HG03575 (cell line): ENCODE data around the gene FAM124B.

ENCODE experiments used
- ATAC-seq: cut with Tn5 transposase; IDR thresholded peaks from one replicate; pipeline ENCODE4 v1.9.1; 2021; ENCODE audit not compliant: unreplicated experiment, insufficient number of reproducible peaks, low FRiP score; ENCODE audit errors: extremely low read depth

FAM124B gene, protein sequence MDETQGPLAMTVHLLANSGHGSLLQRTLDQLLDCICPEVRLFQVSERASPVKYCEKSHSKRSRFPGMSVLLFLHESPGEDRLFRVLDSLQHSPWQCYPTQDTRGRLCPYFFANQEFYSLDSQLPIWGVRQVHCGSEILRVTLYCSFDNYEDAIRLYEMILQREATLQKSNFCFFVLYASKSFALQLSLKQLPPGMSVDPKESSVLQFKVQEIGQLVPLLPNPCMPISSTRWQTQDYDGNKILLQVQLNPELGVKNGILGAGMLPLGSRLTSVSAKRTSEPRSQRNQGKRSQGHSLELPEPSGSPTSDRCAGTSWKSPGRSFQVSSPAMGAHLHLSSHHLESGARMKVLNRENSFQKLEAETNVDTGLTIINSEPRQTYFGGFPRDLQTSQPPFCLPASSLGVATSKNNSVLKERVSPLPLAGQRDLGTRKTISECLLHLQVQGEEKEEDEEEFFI

DNA sequence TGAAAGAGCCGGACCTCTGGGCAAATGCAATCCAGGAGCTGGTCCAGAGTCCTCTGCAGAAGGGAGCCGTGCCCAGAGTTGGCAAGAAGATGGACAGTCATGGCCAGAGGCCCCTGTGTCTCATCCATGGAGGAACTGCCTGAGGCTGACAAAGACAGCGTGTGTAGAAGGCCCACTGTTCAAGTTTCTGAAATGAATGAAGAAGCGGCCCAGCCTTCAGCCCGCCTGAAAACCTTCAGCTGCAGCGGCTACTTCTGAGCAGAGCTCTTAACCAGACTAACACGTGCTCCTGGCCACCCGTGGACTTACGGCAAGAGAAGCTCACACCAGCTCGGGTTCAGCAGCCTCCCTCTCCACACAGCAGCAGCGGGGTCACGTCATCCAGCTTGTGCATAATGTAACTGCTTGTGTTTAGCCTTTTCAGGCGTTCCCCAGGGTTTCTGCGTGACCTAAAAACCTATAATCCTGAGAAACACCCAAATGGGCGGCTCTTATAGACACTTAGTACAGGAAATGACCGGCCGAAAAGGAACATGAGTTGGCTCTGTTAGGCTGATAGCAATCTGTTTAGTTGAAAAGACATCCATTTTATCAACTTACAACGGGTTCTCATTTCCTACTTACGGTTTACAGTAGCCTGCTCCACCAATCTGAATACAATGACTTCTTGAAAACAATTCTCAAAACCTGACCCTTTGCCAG, at the start of gene FAM124B:
TSS of gene FAM124B (minus strand) at position 467 of the 702 bp plus-strand sequence. CDS start at position 128, 339 bp downstream.
- no peak for ATAC-seq

DNA sequence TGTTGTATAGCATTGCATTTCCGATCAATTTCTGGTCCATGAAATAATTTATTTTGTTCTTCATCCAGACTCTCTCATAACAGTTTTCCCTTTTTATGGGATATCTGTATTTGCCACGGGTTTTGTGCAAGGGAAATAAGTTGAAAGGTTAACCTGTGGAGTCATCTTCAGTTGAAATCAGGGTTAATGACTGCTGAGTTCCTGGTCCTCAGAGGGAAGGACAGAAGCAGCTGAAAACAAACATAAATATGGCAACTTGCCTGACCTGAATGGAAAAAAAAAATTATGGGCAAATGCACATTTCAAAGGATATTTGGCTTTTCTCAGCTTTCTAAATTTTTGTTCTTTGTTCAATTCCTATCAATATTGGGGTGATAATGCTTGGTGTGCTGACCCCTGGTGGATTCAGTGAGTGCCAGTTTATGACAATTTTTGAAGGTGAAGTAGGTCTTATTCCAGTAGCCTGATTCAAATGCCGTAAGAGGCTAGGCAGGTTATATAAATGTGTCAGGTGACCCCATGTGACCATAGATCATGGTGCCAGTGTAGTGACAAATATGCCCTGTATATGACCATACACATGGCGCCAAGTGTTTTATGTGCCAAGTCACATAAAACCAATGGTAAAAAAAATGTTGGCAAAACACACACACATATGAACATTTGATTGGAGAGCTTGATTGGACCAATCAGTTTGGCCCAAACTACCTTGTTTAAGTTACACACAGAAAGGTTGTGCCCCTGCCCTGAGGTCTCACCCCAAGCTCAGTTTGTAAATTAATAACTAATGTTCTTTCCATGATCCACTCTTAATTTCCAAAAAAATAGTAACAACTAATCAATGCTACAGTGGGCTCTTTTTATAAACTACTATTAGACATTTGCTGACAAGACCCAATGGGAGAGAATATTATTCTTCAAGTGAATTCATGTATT, 47.6 kb upstream of the FAM124B start:
- ATAC-seq, result no peak

DNA sequence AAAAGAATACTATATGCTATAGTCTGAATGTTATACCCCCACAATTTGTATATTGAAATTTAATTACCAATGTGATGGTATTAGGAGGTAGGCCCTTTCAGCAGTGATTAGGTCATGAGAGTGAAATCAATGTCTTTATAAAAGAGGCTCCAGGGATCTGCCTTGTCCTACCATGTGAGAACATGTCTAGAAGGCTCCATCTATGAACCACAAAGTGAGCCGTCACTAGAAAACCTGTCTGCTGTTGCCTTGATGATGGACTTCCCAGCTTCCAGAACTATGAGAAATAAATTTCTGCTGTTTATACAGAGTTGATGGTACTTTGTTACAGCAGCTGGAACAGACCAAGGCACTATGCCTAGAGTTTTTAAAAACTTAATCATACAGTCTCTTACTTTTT, 46.3 kb upstream of the FAM124B start:
- no peak for ATAC-seq

DNA sequence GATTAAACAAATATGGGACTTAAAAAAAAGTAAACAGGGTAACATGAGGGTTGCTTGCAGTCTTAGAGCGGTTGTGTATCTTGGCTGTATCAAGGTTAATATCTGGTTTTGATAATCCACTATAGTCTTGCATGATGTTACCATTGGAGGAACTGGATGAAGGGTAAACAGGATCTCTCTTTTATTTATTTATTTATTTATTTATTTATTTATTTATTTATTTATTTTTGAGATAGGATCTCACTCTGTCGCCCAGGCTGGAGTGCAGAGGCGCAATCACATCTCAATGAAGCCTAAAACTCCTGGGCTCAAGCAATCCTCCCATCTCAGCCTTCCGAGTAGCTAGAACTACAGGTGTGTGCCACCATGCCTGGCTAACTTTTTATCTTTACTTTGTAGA, 42.9 kb upstream of the FAM124B start:
- ATAC-seq, result no peak

GRCh38 chr2:224444021-224444420, 42.1 kb upstream of the FAM124B start:
- ATAC-seq, result no peak

DNA sequence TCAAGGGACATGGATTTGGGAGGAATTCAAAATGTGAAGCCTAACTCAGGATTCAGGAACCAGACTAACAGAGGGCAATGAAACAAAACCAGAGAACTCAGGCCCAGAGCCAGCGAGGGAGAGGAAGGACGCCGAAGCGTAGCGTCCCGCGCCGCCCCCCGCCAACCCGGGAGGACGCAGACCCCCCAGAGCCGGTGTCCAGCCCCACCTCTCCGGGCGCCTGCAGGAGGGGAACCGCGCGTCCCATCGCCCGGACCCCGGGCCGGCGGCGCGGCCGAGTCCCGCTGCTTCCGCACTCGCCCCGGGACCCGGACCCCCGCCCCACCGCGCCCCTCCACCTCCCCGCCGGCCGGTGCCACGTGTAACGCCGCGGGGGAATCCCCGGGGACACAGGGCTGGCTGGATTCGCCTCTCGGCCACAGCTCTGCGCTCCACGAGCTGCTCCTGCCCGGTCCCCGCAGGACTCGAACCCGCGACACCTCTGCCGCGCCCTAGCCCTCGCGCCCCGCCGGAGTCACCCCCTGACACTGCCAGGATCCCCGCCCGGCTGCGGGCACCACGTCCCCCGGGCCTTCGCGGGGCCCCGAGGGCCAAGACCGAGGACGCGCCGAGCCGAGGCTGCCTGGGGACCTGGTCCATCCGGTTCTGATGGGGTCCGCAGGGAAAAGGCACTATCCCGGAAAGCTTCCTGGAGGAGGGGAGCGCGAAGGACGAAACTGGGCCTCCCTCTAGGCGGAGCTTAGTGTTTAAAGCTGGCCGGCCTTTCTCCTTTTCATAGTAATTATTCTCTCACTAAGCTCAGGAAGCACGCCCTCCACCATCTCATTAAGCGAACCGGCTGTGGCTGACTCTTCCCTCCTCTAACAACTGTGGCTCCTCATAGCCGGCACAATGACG, 40.4 kb upstream of the FAM124B start:
- no peak for ATAC-seq

- ATAC-seq, result no peak
These were observed 39.1 kb upstream of the FAM124B start for GRCh38 chr2:224440988-224441387.

DNA sequence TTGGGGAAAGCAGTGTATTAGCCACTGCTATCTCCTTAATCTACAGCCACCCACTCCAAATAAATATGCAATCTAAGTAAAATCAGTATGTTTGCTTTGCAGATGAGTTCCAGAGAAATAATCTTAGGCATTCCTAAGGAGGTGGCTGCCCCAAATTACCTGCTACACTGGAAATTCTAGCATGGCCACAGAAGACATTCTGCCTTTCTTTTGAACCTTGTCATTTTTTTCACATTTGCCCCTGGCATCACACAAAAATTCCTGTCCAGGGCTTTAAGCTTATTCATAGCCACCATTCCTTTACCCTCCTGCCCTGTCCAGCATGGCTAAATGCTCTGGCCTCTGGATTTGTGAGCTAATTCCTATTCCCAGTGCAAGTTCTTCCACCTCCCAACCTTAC, 36.8 kb upstream of the FAM124B start:
- ATAC-seq, result no peak

DNA sequence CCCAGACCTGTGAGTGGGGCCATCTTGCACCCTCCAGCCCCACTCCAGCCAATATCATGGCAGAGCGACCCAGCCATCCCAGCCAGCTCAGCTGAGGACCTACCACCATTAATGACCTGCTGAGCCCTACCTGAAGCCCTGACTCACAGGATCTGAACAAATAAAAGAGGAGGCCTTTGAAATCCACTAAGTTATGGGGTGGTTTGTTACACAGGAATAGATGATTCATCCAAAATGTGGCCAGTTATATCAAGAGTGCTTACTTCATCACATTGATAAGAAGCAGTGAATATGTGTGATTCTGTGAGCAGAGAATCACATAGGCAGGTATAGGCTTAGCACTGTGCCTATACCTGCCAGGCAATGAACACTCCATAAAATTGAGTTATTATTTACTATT, 34.7 kb upstream of the FAM124B start:
- no peak for ATAC-seq

GRCh38 chr2:224434618-224435017, 32.7 kb upstream of the FAM124B start:
- no peak for ATAC-seq

GRCh38 chr2:224433442-224433841, 31.5 kb upstream of the FAM124B start:
- ATAC-seq, result no peak

GRCh38 chr2:224432003-224432579, 30.2 kb upstream of the FAM124B start:
- ATAC-seq, result no peak

DNA sequence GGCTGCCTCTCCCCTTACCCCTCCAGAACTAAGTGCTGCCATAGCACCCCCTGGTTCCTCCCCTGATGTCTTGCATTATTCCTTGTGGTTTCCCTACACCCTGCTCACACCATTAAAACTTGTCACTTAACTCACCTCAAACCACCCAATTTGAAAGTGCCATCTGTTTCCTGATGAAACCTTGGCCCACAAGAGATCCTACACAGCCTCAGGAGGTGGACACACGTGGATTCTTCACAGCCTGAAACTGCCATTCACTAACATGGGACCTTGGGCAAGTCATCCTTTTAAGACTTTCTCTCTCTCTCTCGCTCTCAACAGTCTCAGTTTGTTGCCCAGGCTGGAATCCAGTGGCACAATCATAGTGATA, 27.5 kb upstream of the FAM124B start:
- no peak for ATAC-seq

DNA sequence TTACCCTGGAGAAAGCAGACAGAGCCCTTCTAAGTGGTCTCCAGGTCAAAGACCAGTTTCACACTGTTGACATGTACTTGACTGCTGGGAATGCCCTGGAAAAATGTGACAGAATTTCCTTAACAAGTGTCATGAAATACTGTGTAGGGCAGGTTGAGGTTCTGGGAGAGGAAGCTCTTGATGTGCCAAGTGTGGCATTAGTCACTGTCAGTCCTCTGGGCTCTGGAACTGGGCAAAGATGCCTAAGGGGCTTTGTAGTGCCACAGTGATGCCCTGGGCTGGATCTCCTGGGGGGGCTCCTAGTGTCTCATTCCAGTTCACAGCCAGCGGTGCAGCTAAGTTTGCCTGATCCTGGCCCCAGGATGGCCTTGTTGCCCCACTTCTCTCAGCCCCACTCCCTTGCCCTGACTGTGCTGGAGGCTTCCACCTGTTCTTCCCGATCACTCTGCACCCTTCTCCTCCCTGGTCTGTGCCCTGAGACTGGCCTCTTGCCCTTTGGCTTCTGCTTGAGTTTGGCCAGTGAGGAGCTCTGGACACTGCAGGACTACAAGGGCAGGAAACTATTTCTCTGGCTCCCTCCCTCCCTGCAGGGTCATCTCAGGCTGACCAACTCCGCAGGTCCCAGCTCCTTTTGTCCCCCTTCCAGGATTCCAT, 27.0 kb upstream of the FAM124B start:
- ATAC-seq, result no peak

- ATAC-seq, result no peak
These were observed 25.6 kb upstream of the FAM124B start for GRCh38 chr2:224427471-224427870.

DNA sequence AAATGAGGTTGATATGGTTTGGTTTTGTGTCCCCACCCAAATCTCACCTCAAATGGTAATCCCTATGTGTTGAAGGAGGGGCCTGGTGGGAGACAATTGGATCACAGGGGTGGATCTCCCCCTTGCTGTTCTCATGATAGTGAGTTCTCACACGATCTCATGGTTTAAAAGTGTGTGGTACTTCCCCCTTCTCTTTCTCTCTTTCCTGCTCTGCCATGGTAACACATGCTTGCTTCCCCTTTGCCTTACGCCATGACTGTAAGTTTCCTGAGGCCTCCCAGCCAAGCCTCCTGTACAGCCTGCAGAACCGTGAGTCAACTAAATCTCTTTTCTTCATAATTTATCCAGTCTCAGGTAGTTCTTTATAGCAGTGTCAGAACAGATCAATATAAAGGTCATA, 24.7 kb upstream of the FAM124B start:
- ATAC-seq, result no peak

DNA sequence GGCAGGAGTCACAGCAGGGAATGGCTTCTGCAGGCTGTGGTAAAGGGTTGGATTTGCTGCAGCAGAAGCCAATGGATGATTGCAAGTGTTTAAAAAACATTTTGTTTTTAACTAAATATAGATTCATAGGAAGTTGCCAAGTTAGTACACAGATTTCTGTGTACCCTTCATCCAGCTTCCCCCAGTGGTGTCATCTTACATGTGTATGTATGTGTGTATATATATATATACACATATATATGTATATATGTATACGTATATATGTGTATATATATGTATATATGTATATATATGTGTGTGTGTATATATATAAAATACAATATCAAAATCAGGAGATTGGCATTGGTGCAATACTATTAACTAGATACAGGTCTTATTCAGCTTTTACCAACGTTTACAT, 19.2 kb upstream of the FAM124B start:
- no peak for ATAC-seq

DNA sequence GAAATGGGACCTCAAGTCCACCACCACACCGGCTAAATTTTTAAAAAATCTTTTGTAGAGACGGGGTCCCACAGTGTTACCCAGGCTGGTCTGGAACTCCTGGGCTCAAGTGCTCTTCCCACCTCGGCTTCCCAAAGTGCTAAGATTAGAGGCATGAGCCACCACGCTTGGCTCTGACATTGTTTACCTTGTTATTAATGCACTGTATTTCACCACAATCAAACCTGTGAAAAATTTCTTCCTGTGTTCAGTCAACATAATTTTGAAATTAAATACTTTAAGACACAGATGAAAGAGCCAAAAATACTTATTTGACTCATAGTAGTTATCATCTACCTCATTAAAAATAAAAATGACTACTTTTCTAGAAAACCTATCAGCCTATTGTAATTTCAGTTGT, 16.0 kb upstream of the FAM124B start:
- no peak for ATAC-seq
